T-helper 1 cell treated with Interleukin-12 subunit alpha and Interleukin-12 subunit beta and Interleukin-4 antibody, amounts not matched to agents 30 ng/mL and 1 ng/mL, for 36 hours (primary cell): ENCODE results near the gene FBXW5. TPM values are rescaled to one million over a fixed set of nuclear protein-coding genes. Genes with fewer than 3 reads are reported as not detected.

Experiments
- intact Hi-C: fragments of 100-400 bp; cut with micrococcal nuclease; formaldehyde crosslinking; loops from one replicate; pipeline ENCODE4 v1.15.1; 2024
- total RNA-seq: library from RNA; stranded (reverse); gene quantifications from 2 replicates; pipeline ENCODE4 v1.2.3, GENCODE V29; 2022

The FBXW5 gene
- total RNA-seq, 1 donor from 2014 or later, result 119 TPM

DNA sequence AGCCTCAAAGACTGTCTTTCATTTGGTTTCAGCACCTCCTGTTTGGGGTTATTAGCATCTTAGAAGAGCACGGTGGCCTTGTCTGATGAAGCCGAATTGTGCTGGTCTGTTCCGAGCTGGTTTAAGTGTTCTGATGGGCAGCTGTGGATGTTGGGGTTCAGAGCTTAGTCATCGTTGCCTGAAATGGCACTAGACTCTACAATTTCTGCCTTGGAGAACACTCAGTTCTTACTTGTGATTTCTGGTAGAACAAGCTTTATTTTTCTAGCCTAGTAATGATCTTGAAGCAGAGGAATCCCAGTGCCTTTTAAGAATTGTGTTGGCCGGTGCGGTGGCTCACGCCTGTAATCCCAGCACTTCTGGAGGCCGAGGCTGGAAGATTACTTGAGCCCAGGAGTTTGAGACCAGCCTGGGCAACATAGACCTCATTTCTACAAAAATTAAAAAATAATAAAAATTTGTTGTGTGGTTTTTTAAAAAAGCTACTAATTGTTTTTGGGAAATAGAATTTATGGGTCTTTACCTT, 7.8 kb downstream of the FBXW5 start:
- intact Hi-C loops, result no loop called here

DNA sequence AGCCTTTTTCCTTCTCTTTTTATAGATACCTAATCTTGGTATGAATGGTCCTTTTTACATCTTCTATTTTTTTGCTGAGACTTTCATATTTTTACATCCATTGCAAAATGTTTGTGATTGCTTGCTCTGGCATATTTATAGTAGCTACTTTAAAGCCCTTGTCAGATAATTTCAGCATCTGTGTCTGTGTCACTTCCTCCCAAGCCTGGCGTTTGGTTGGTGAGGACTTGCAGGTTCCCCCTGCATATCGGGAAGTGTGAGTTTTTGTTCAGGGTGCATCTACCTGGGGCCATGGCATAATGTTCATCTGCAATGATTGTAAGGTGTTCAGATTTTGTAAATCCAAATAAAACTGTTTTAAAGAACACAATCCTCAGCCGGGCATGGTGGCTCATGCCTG, 8.9 kb downstream of the FBXW5 start:
- intact Hi-C loops, result no loop called here

DNA sequence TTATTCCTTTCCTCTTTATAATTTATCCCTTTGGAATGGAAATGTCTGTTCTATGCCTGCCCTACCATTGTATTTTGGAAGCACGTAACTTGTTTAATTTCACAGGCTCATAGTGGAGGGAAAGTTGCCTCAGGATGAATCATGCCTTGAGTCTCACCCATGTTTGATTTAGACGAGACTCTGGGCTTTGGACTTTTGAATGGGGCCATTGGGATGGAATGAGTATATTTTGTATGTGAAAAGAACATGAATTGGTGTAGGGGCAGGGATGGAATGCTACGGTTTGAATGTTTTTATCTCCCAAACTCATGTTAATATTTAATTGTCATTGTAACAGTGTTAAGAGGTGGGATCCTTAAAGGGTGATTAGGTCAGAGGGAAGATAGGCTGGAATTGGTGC, 10.3 kb downstream of the FBXW5 start:
- intact Hi-C loops, result no loop called here

DNA sequence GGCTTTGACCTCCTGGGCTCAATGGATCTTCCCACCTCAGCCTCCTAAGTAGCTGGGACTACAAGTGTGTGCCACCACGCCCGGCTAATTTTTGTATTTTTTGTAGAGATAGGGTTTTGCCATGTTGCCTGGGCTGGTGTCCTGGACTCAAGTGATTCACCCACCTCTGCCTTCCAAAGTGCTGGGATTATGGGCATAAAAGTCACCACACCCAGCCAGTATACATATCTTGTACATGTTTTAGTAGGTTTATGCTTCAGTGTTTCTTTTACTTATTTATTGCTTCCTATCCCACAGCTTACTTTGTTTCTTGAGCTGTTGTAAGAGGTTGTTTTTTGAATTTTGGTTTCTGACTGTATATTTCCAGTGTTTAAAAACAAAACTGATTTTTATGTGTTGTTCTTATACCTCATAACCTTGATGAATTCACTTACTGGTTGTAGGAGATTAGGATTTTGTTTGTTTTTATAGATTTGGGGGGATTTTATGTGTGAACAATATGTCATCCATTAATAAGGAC, 12.9 kb downstream of the FBXW5 start:
- intact Hi-C loops, result no loop called here

DNA sequence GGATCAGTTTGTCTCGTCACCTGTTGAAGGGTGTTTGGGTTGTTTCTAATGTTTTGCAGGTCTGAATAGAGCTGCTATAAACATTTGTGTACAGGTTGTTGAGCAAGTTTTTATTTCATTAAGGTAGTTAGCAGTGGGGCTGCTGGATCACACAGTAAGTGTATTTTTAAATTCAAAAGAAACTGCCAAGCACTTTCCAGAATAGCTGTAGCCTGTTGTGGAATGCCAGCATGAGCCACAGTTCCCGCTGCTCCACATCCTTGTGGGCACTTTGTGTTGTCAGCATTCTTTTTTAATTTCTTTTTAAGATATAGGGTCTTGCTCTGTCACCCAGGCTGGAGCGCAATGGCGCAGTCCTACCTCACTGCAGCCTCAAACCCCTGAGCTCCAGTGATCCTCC, 14.5 kb downstream of the FBXW5 start:
- intact Hi-C loops, result loop anchor here (1.0 kb wide), 1 partner anchor 28 kb away; no protein-coding TSS in a partner anchor

GRCh38 chr9:136928591-136928990, 15.9 kb downstream of the FBXW5 start:
- intact Hi-C loops, result no loop called here

DNA sequence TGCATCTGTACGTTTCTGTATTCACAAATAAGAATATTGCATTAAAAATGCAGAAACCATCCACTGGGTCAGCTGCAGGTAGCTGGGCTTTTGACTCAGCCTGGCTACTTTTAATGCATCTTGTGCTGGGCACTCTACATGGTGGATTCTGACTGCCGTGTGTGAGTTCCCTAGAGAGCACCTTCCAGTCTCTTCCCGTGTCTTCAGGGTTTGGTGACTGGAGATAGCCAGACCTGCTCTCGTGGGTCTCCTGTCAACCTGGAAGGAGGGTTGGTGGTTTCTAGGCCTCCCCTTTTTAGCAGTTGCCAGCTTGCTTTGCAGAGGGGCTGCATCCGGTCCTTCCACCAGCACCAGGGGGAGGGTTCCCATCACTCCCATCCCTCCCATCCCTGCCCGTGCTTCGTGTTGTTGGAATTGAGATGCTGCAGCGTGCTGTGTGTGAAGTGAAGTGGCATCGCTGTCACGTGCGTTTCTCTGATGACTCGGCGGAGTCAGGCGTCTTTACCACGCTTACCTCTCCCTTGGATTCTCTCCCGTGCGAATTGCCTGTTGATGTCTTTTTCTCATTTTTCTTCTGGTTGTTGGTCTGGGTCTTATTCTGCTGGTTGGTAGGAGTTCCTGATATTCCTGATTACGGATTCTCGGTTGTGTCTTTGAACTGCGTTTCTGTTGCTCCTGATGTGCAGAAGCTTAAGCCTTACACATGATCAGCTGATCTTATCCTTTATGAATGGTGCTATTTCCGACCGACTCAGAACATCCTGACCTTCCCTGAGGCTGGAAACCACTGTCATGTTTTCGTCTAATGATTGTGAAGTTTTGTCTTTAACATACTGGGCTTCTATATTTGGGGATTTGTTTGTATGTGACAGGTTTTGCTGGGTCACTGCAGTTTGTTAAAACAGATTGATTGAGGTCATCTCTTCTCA, 16.9 kb downstream of the FBXW5 start:
- intact Hi-C loops, result no loop called here

DNA sequence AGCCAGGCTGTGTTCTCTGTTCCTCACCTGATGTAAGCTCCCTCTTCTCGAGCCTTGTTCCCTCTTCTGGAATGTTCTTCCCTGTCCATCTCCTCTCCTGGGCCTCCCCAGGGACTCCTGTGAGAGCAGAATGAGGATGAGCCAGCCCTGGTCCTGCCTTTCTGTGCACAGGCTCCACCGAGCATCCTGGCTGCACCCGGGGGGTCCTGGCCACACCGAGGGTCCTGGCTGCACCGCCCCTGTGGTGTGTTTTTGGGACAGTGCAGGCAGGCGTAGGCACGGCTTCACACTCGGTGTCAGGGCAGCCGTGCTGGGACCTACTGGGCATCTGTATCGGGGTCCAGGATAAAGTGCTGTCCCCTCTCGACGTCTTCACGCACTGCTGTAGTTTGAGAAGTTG, 17.8 kb downstream of the FBXW5 start:
- intact Hi-C loops, result no loop called here

- intact Hi-C loops, result no loop called here
These were observed 18.3 kb downstream of the FBXW5 start for GRCh38 chr9:136926154-136926704.

- intact Hi-C loops, result no loop called here
These were observed 19.0 kb downstream of the FBXW5 start for GRCh38 chr9:136925414-136926153.

GRCh38 chr9:136923881-136924280, 20.7 kb downstream of the FBXW5 start:
- intact Hi-C loops, result no loop called here

DNA sequence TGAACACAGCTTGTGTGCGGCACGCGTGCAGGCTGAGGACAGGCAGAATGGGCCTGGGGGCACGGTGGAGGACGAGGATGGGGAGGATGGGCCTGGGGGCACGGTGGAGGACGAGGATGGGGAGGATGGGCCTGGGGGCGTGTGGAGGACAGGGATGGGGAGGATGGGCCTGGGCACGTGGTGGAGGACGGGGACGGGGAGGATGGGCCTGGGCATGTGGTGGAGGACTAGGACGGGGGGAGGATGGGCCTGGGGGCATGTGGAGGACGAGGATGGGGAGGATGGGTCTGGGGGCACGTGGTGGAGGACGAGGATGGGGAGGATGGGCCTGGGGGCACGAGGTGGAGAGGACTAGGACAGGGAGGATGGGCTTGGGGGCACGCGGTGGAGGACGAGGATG, 22.0 kb downstream of the FBXW5 start:
- intact Hi-C loops, result no loop called here

- intact Hi-C loops, result no loop called here
These were observed 22.8 kb downstream of the FBXW5 start for GRCh38 chr9:136921718-136922117.

DNA sequence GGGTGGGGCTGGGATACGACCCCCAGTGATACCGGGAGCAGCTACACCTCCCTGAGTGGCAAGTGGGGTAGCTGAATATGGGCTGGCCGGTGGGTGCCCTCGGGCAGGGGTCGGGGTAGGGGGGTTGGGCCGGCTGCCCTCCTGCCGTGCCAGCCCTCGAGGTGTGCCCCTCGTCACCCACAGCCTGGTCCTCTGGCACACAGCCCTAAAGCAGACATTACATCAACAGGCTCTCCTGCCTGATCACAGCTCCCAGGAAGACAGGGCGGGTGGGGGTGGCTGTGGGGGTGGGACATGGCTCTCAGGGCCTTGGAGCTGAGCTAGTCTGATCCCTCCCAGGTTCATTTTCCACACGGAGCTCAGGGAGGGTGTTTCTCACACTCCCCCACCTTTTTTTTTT, 23.2 kb downstream of the FBXW5 start:
- intact Hi-C loops, result no loop called here

DNA sequence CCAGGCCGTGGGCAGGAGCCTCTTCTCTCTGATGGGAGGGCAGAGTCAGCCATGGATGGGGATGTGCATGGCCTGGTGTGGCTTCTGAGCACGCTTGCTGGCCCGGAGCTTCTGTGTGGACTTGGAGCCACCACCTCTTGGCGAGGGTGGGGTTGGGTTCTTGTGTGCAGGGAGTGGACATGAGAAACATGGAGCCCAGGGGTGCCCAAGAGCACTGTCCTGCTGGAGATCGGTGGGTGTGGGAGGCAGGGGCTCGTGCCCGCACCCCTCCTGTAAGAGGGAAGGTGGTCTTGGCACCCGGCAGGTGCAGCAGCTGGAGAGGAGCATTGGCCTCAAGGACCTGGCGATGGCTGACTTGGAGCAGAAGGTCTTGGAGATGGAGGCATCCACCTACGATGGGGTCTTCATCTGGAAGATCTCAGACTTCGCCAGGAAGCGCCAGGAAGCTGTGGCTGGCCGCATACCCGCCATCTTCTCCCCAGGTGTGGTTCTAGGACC, 23.8 kb downstream of the FBXW5 start:
- intact Hi-C loops, result no loop called here

GRCh38 chr9:136920069-136920468, 24.5 kb downstream of the FBXW5 start:
- intact Hi-C loops, result no loop called here

GRCh38 chr9:136917902-136918301, 26.6 kb downstream of the FBXW5 start:
- intact Hi-C loops, result no loop called here

GRCh38 chr9:136916330-136917184, 28.0 kb downstream of the FBXW5 start:
- intact Hi-C loops, result no loop called here

DNA sequence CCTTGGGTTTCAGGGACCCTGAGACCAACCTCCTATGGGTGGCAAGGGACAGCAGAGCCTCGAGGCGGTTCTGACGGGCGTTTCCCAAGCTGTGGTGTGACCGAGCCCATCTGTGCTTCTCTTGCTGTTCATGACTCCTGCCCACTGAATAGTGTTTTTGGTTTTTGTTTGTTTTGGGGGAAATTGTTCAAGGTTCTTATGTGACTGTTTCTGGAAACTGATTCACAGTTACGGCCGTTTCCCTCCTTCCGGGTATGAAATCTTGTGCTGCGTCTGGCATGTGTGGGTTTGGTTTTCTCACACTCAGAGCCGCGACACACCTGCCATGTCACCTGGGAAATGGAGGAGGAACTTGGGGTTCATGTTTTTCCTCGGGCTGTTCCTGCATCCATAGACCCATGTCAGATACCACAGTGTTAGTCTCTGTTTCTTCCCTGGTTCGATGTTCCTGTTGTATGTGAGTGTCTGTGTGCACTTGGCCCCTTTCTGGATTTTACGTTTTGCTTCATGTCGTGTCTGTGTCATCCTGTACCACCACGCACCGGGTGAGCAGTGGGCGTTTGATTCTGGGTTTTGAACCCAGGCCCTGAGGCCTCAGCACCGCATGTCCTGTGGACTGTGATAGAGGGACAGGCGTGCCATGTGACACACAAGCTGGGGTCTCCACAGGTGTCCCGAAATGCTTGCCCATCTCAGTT, 28.8 kb downstream of the FBXW5 start:
- intact Hi-C loops, result no loop called here
